ENCODE results near the gene FUNDC2. TPM values are rescaled to one million over a fixed set of nuclear protein-coding genes. Genes with fewer than 3 reads are reported as not detected.
A peak's percentile ranks its signal among the peaks of the same experiment; 100 is the strongest.
"Not testable (repeated sequence)": the region's sequence is repeated elsewhere in the genome, so short reads cannot be mapped to it uniquely, and the experiment has no call there.

Gene FUNDC2
- total and polyA plus RNA-seq, 10 donors, result 29.3 to 113 (median 54.3) TPM

GRCh38 chrX:155006913-155007671 lies 19.6 kb upstream of the FUNDC2 start:
- H3K27me3 ChIP-seq (replicated peaks in 1 of 7); H3K9me3 ChIP-seq; intact Hi-C loops (cut with DNase I; ENCODE audit: low total_unique reads); H3K4me3 ChIP-seq; DNase-seq; H3K36me3 ChIP-seq; H3K4me1 ChIP-seq: not testable (repeated sequence)
- H3K27ac ChIP-seq, result peak overlapping the region in 6 of 8 donors; percentile 30 to 64 (median 52)
- 64 to 83% (median 72%) methylated on average over 6 to 9 of the region's 11 CpGs for WGBS, 5 donors
- TF ChIP-seq POLR2AphosphoS5 (IDR thresholded peaks at IDR 0.05), result peak in 1 of 3 donors; percentile 54

GRCh38 chrX:155008578-155008977 lies 18.1 kb upstream of the FUNDC2 start:
- DNase-seq; H3K4me1 ChIP-seq; H3K27me3 ChIP-seq (replicated peaks in 1 of 7); H3K36me3 ChIP-seq; intact Hi-C loops (cut with DNase I; ENCODE audit: low total_unique reads); H3K4me3 ChIP-seq; H3K9me3 ChIP-seq: not testable (repeated sequence)
- 93 to 100% (median 97%) methylated on average over 3 of the region's 12 CpGs for WGBS, 5 donors
- peak overlapping the region in 3 of 8 donors; percentile 50 to 77 (median 71) for H3K27ac ChIP-seq

- H3K27ac ChIP-seq, result peak overlapping the region in 7 of 8 donors; percentile 31 to 77 (median 62)
- WGBS, 5 donors, result 46 to 76% (median 65%) methylated on average over 3 of the region's 3 CpGs
These were observed 16.6 kb upstream of the FUNDC2 start for GRCh38 chrX:155009994-155010472.

GRCh38 chrX:155020591-155020990 lies 6.1 kb upstream of the FUNDC2 start:
- TF ChIP-seq CTCF (IDR thresholded peaks at IDR 0.05 in 8 of 11, conservative IDR thresholded peaks at IDR 0.05 in 3 of 11) (no peak), POLR2AphosphoS5 (IDR thresholded peaks at IDR 0.05) (no peak), POLR2A (IDR thresholded peaks at IDR 0.05) (no peak)
- intact Hi-C loops (cut with DNase I; ENCODE audit: low total_unique reads), result no loop called here

More at GRCh38 chrX:155009994-155010472, 16.6 kb upstream of the FUNDC2 start:
- Histone ChIP-seq H3K4me1 (peaks cover 0 to 7% (median 2%) of the 10 kb centered on the region in 6 donors), H3K4me3 (no peak overlapping the region), H3K27me3 (replicated peaks in 1 of 7) (no peaks in the 10 kb centered on the region), H3K36me3 (no peaks in the 10 kb centered on the region), H3K9me3 (no peaks in the 10 kb centered on the region)
- TF ChIP-seq CTCF (IDR thresholded peaks at IDR 0.05 in 8 of 11, conservative IDR thresholded peaks at IDR 0.05 in 3 of 11), result no peak
- TF ChIP-seq POLR2A (IDR thresholded peaks at IDR 0.05), result no peak
- no peak for TF ChIP-seq POLR2AphosphoS5 (IDR thresholded peaks at IDR 0.05)
- no peak for DNase-seq
- intact Hi-C loops (cut with DNase I; ENCODE audit: low total_unique reads), result no loop called here

GRCh38 chrX:155022585-155022984 lies 4.1 kb upstream of the FUNDC2 start, which contains the start of gene F8:
F8 (minus strand) TSS chrX:155022723; CDS start chrX:155022552, 171 bp downstream.
- H3K9me3 ChIP-seq, result no peaks in the 10 kb centered on the region
- H3K27me3 ChIP-seq (replicated peaks in 1 of 7), result no peaks in the 10 kb centered on the region
- no peaks in the 10 kb centered on the region for H3K36me3 ChIP-seq
- H3K4me1 ChIP-seq, result peaks cover 0 to 5% (median 0%) of the 10 kb centered on the region in 6 donors
- intact Hi-C loops (cut with DNase I; ENCODE audit: low total_unique reads), result no loop called here
- peak within 1 kb of the TSS; percentile 4 to 59 (median 31) for H3K4me3 ChIP-seq
- no peak for DNase-seq
- H3K27ac ChIP-seq, result peak within 1 kb of the TSS in 5 of 8 donors; percentile 18 to 46 (median 30)
- TF ChIP-seq POLR2AphosphoS5 (IDR thresholded peaks at IDR 0.05) (peak in 1 of 3 donors; percentile 8), POLR2A (IDR thresholded peaks at IDR 0.05) (peak in 1 of 3 donors; percentile 26), CTCF (IDR thresholded peaks at IDR 0.05 in 8 of 11, conservative IDR thresholded peaks at IDR 0.05 in 3 of 11) (no peak)
- 0 to 22% (median 3%) methylated on average over 1 of the region's 1 CpG for WGBS, 5 donors

More at GRCh38 chrX:155020591-155020990, 6.1 kb upstream of the FUNDC2 start:
- H3K36me3 ChIP-seq, result no peaks in the 10 kb centered on the region
- no peaks in the 10 kb centered on the region for H3K4me1 ChIP-seq
- no peaks in the 10 kb centered on the region for H3K27me3 ChIP-seq (replicated peaks in 1 of 7)
- H3K27ac ChIP-seq, result no peak overlapping the region
- no peaks in the 10 kb centered on the region for H3K9me3 ChIP-seq
- DNase-seq, result no peak
- peak overlapping the region in 5 of 8 donors; percentile 6 to 59 (median 35) for H3K4me3 ChIP-seq
- WGBS, 5 donors, result 69 to 90% (median 75%) methylated on average over 3 of the region's 3 CpGs

Measured in spleen (tissue), 11 donors.